BJ (cell line): Measurements from ENCODE around the gene FCF1. TPM values are rescaled to one million over a fixed set of nuclear protein-coding genes. Genes with fewer than 3 reads are reported as not detected.

Experiments
- CTCF ChIA-PET: fragments of 350-600 bp; formaldehyde crosslinking; extraction: SDS; loops from one replicate; lab custom pipeline; 2021; ENCODE audit warnings: antibody characterized with exemption, inconsistent platforms; lab: Yijun Ruan, JAX
- POLR2A ChIA-PET: fragments of 300-600 bp; sonication (Branson Sonifier 250); formaldehyde crosslinking; extraction: SDS; loops from one replicate; lab custom pipeline; 2021; ENCODE audit warnings: antibody characterized with exemption; lab: Charles Lee
- DNase-seq: peaks from one replicate; pipeline ENCODE4 v3.0.0-alpha.2; 2011; ENCODE audit warnings: low read depth
- H3K27me3 ChIP-seq: 2 replicates; pipeline ENCODE4 v1.6.0; 2011; ENCODE audit warnings: low read length; ENCODE audit not compliant: control insufficient read depth, insufficient read depth
- H3K36me3 ChIP-seq: 2 replicates; pipeline ENCODE4 v1.5.1; 2011; ENCODE audit warnings: low read length; ENCODE audit not compliant: control insufficient read depth, insufficient read depth
- H3K4me3 ChIP-seq: 2 replicates; pipeline ENCODE4 v1.5.1; 2011; ENCODE audit warnings: low read depth, mild to moderate bottlenecking, control low read depth, low read length
- polyA plus RNA-seq: library from polyadenylated mRNA; depleted of rRNA; stranded (reverse); fragments of >200 nt; gene quantifications from 2 replicates; pipeline ENCODE4 v1.2.3, GENCODE V29; 2011
- TF ChIP-seq, protein P1 (sequence below): IDR thresholded peaks from 2 replicates; pipeline ENCODE4 v1.5.1; 2011; ENCODE audit warnings: low read depth, mild to moderate bottlenecking, control low read depth, inconsistent platforms, low read length, moderate library complexity; ENCODE audit not compliant: insufficient read depth

The FCF1 gene
- polyA plus RNA-seq, 1 experiment: 30.6 TPM

DNA sequence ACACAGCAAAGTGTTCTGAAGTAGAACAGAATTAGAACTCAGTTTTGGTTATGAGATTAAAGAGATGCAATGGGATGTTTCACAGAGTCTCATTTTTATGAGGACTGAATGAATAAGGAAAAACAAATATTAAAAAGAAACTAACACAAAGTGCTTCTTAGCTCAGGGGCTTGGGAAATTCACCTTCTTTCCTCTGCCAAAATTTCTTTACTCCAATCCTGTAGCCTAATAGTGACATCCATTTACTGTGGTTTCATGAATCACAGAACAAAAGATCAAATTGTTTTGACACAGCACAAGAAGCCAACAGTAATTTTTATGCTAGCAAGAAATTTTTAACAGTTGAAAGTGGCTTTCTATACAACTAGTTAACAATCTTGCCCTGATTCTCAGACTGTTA lies 37.7 kb upstream of the FCF1 start:
- peaks cover 7% of the 10 kb centered on the region for H3K36me3 ChIP-seq
- H3K27me3 ChIP-seq: no peaks in the 10 kb centered on the region
- ChIA-PET CTCF (no interaction called here), POLR2A (no interaction called here)
- TF ChIP-seq, protein P1, sequence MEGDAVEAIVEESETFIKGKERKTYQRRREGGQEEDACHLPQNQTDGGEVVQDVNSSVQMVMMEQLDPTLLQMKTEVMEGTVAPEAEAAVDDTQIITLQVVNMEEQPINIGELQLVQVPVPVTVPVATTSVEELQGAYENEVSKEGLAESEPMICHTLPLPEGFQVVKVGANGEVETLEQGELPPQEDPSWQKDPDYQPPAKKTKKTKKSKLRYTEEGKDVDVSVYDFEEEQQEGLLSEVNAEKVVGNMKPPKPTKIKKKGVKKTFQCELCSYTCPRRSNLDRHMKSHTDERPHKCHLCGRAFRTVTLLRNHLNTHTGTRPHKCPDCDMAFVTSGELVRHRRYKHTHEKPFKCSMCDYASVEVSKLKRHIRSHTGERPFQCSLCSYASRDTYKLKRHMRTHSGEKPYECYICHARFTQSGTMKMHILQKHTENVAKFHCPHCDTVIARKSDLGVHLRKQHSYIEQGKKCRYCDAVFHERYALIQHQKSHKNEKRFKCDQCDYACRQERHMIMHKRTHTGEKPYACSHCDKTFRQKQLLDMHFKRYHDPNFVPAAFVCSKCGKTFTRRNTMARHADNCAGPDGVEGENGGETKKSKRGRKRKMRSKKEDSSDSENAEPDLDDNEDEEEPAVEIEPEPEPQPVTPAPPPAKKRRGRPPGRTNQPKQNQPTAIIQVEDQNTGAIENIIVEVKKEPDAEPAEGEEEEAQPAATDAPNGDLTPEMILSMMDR: no peak
- H3K4me3 ChIP-seq: no peak overlapping the region
- no peak for DNase-seq

DNA sequence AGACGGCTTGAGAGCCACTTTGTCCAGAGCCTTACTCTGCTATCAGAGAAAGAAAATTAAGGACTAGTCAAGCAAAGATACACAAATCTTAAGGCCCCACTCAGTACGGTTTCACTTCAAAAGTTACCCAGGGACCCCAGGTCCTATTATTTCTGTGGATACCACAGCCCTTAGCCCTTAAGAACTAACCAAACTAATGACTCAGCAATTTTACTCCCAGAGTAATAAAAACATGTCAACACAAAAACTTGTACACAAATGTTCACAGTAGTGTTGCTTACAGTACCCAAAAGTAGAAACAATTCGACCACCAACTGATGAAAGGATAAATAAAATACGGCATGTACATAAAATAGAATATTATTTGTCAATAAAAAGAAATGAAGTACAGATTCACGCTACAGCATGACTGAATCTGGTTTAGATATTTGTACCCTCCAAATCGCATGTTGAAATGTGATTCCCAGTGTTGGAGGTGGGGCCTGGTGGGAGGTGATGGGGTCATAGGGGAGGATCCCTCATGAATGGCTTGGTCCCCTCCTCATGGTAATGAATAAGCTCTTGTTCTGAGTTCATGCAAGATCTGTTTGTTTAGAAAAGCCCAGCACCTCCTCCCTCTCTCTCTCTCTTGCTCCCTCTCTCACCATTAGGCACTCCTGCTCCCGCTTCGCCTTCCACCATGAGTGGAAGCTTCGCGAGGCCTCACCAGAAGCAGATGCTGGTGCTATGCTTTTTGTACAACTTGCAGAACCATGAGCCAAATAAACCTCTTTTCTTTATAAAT lies 30.6 kb upstream of the FCF1 start:
- H3K4me3 ChIP-seq: no peak overlapping the region
- TF ChIP-seq, protein P1: no peak
- peaks cover 5% of the 10 kb centered on the region for H3K36me3 ChIP-seq
- CTCF ChIA-PET: interaction anchor here (1.0 kb wide), 1 partner anchor 10 kb away, joined by 3 read pairs; no protein-coding TSS in a partner anchor
- POLR2A ChIA-PET: no interaction called here
- no peak for DNase-seq
- no peaks in the 10 kb centered on the region for H3K27me3 ChIP-seq

DNA sequence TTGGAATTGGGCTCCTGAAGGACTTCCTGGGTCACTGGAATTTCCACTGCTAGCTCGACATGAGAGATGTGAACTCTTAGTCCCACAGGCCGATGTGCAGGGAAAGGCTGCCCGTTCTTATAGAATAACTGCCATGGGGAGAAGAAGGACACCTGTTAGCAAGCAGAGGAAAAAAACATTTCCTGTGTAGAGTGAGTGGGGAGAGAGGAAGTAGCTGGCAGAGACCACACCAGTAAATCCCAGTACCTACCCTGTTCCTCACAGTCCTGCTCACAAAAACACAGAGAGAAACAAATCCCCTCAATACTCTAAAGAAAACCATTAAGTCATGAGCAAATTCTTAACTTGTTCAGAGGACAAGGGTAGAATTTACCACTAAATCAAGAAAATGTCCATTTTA lies 29.5 kb upstream of the FCF1 start:
- TF ChIP-seq, protein P1: no peak
- Histone ChIP-seq H3K27me3 (no peaks in the 10 kb centered on the region), H3K4me3 (no peak overlapping the region), H3K36me3 (peaks cover 5% of the 10 kb centered on the region)
- CTCF ChIA-PET: interaction anchor here (1.0 to 1.3 kb wide), 3 partner anchors 9 to 121 kb away, joined by 3 to 4 read pairs (median 3); no protein-coding TSS in a partner anchor
- DNase-seq: no peak
- POLR2A ChIA-PET: no interaction called here

DNA sequence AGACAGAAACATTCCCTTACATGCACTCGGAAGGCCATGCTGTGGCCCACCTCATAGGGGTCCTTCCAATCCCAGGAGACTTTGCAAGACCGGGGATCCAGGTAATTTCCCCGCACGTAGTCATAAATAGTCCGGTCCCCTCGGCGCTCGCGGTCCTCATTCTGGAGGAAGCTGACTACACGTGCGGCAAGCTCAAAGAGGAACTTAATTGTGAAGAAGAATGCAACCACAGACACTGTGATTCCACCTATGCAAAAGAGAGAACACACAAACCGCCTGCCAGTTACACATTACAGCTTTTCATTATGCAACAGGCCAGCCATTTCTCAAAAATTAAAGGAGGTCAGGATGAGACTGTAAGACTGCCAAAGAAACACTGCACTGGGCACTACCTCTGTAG lies 28.5 kb upstream of the FCF1 start:
- no peaks in the 10 kb centered on the region for H3K27me3 ChIP-seq
- peaks cover 5% of the 10 kb centered on the region for H3K36me3 ChIP-seq
- no peak overlapping the region for H3K4me3 ChIP-seq
- no peak for DNase-seq
- ChIA-PET CTCF (interaction anchor here (1.0 to 1.1 kb wide), 2 partner anchors 68 to 120 kb away, joined by 3 read pairs; no protein-coding TSS in a partner anchor), POLR2A (no interaction called here)
- TF ChIP-seq, protein P1: no peak

DNA sequence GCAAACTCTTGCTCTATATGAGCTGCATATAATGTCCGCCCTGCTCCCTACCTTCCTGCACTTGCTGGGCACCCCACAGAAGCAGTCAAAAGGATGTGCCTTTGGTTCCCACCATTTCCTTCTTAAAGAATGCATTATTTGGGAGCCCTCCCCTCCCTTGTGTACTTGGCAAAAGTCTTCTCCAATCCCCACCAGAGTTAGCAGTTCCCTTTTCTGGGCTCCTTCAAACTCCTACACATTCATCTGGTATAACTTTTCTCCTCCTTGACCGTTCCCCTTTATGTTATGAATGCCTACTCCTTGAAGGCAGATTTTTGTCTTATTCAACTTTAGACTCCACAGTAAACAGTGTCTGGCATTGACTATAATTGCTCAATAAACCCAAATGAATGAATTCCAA lies 27.9 kb upstream of the FCF1 start:
- ChIA-PET POLR2A (no interaction called here), CTCF (no interaction called here)
- no peak overlapping the region for H3K4me3 ChIP-seq
- no peaks in the 10 kb centered on the region for H3K27me3 ChIP-seq
- TF ChIP-seq, protein P1: no peak
- peaks cover 5% of the 10 kb centered on the region for H3K36me3 ChIP-seq
- DNase-seq: no peak
